K562 (cell line): ENCODE results near the gene ZDHHC14. TPM values are rescaled to one million over a fixed set of nuclear protein-coding genes. Genes with fewer than 3 reads are reported as not detected.
A peak's percentile ranks its signal among the peaks of the same experiment; 100 is the strongest.

ENCODE experiments used
- ATAC-seq: fragments of 200-7000 bp; cut with Tn5 transposase; 3 replicates; pipeline ENCODE4 v1.9.1; 2020; ENCODE audit warnings: moderate library complexity
- BruUV-seq: library from RNA; stranded (reverse); fragments of 400-500 nt; replicated peaks from 2 replicates; lab custom pipeline; 2021; lab: Mats Ljungman, UMichigan
- CTCF ChIA-PET: fragments of 300-600 bp; formaldehyde crosslinking; extraction: SDS; loops from one replicate; lab custom pipeline; 2021; ENCODE audit warnings: low intra/inter-chr PET ratio; lab: Yijun Ruan, JAX
- POLR2A ChIA-PET: fragments of 300-600, 350-650 bp; sonication (Branson Sonifier 250); formaldehyde crosslinking; extraction: SDS; loops from one replicate; lab custom pipeline; 2021; ENCODE audit warnings: antibody characterized with exemption, inconsistent platforms; lab: Yijun Ruan, JAX
- DNase-seq, 4 experiments: peaks; one replicate each; pipeline versions ENCODE4 v3.0.0 to v3.0.0-alpha.2; 2011 to 2018; ENCODE audit warnings: low spot score in 3 of 4, mixed read lengths in 3 of 4; ENCODE audit errors: extremely low read depth in 1 of 4
- FAIRE-seq: peaks from 2 replicates; lab custom pipeline; 2011; peaks lifted over from hg19 to GRCh38; lab: Jason Lieb, UNC
- H2AFZ ChIP-seq: 2 replicates; pipeline ENCODE4 v1.6.0; 2011; ENCODE audit warnings: low read depth, low read length, control low read depth, inconsistent platforms
- H3K27ac ChIP-seq: fragments of 200-600 bp; 3 replicates; pipeline ENCODE4 v1.8.0; 2011; ENCODE audit warnings: low read depth, mild to moderate bottlenecking, control low read depth, inconsistent platforms, low read length, moderate library complexity, mixed read lengths; ENCODE audit errors: extremely low read depth
- H3K27me3 ChIP-seq, 2 experiments: fragments of 300-600 bp in 1 of 2; 2 replicates in 1 of 2; 3 replicates in 1 of 2; pipeline versions ENCODE4 v1.6.0 to v1.8.0; 2011; ENCODE audit warnings: inconsistent platforms in 2 of 2, low read length in 2 of 2, mild to moderate bottlenecking in 1 of 2, mixed read lengths in 1 of 2, moderate library complexity in 1 of 2; ENCODE audit not compliant: control insufficient read depth in 2 of 2, insufficient read depth in 2 of 2
- H3K36me3 ChIP-seq: fragments of 300-600 bp; 3 replicates; pipeline ENCODE4 v1.8.0; 2011; ENCODE audit warnings: mild to moderate bottlenecking, low read length, inconsistent platforms; ENCODE audit not compliant: control insufficient read depth, insufficient read depth
- H3K4me1 ChIP-seq, 2 experiments: fragments of 200-600 bp in 1 of 2; replicated peaks in 1 of 2; 2 replicates in 1 of 2; 3 replicates in 1 of 2; pipeline versions ENCODE4 v1.5.1 to v1.8.0; 2011; ENCODE audit warnings: inconsistent platforms in 2 of 2, low read length in 2 of 2, mild to moderate bottlenecking in 1 of 2, mixed read lengths in 1 of 2, moderate library complexity in 1 of 2; ENCODE audit not compliant: control insufficient read depth in 2 of 2, insufficient read depth in 2 of 2
- H3K4me2 ChIP-seq: 2 replicates; pipeline ENCODE4 v1.6.1; 2011; ENCODE audit warnings: low read length, control low read depth, inconsistent platforms, mixed read lengths; ENCODE audit not compliant: insufficient read depth
- H3K4me3 ChIP-seq: fragments of 200-600 bp; sonication (generic), shearing (Covaris generic); 2 replicates; pipeline ENCODE4 v1.5.1; 2016; ENCODE audit warnings: control low read depth, inconsistent platforms
- H3K79me2 ChIP-seq: fragments of 200-600 bp; 3 replicates; pipeline ENCODE4 v1.8.0; 2011; ENCODE audit warnings: low read length, inconsistent platforms; ENCODE audit not compliant: control insufficient read depth, insufficient read depth
- H3K9ac ChIP-seq, 2 experiments: 2 replicates each; pipeline versions ENCODE4 v1.6.0 to v1.6.1; 2011; ENCODE audit warnings: low read depth in 2 of 2, low read length in 2 of 2, control low read depth in 1 of 2, inconsistent platforms in 1 of 2, mild to moderate bottlenecking in 1 of 2, mixed read lengths in 1 of 2; ENCODE audit not compliant: insufficient read depth in 1 of 2
- H3K9me1 ChIP-seq: one replicate; pipeline ENCODE4 v1.6.0; 2011; ENCODE audit warnings: inconsistent platforms, mild to moderate bottlenecking, low read length, moderate library complexity; ENCODE audit not compliant: control insufficient read depth, insufficient read depth
- H3K9me3 ChIP-seq: replicated peaks from 2 replicates; pipeline ENCODE4 v1.5.1; 2011; ENCODE audit warnings: low read depth, low read length, inconsistent platforms; ENCODE audit not compliant: control insufficient read depth, insufficient read depth
- H4K20me1 ChIP-seq: replicated peaks from 2 replicates; pipeline ENCODE4 v1.6.1; 2011; ENCODE audit warnings: low read length, inconsistent platforms, mixed read lengths; ENCODE audit not compliant: control insufficient read depth, insufficient read depth
- ATF7 ChIP-seq: fragments of 450-650 bp; IDR thresholded peaks from 2 replicates; pipeline ENCODE4 v1.7.1; 2014; ENCODE audit warnings: mild to moderate bottlenecking, moderate library complexity
- FOS ChIP-seq: IDR thresholded peaks from 3 replicates; pipeline ENCODE4 v1.6.1; 2011; ENCODE audit not compliant: insufficient read length; ENCODE audit errors: extremely low read depth
- FOSL1 ChIP-seq: fragments of 200-800 bp; sonication (Bioruptor generic); conservative IDR thresholded peaks from 2 replicates; pipeline ENCODE4 v1.6.1; 2016; ENCODE audit warnings: missing genetic modification characterization, missing compliant biosample characterization
- FOXK1 ChIP-seq: sonication (generic); formaldehyde crosslinking; IDR thresholded peaks from 2 replicates; pipeline ENCODE4 v1.8.0; 2022; ENCODE audit warnings: missing genetic modification reagents, mild to moderate bottlenecking, borderline replicate concordance
- HLTF ChIP-seq: fragments of 450-650 bp; IDR thresholded peaks from 2 replicates; pipeline ENCODE4 v1.6.1; 2016
- IRF2 ChIP-seq: sonication (generic); formaldehyde crosslinking; IDR thresholded peaks from 2 replicates; pipeline ENCODE4 v1.8.1; 2022; ENCODE audit warnings: mild to moderate bottlenecking, missing genetic modification reagents
- NR1H2 ChIP-seq: sonication (generic); formaldehyde crosslinking; IDR thresholded peaks from 2 replicates; pipeline ENCODE4 v1.4.0; 2020; ENCODE audit warnings: mild to moderate bottlenecking, missing genetic modification reagents
- PHTF2 ChIP-seq: fragments of 250-450 bp; sonication (Bioruptor Pico); IDR thresholded peaks from 2 replicates; pipeline ENCODE4 v1.5.0; 2021; ENCODE audit warnings: mild to moderate bottlenecking
- SMARCB1 ChIP-seq: IDR thresholded peaks from 2 replicates; pipeline ENCODE4 v1.6.1; 2011; ENCODE audit warnings: improper control_type of control experiment, low read depth; ENCODE audit not compliant: insufficient read length
- ZBED1 ChIP-seq: IDR thresholded peaks from 2 replicates; pipeline ENCODE4 v1.6.1; 2014
- ZC3H4 ChIP-seq: sonication (generic); formaldehyde crosslinking; IDR thresholded peaks from 2 replicates; pipeline ENCODE4 v1.9.0; 2021; ENCODE audit warnings: missing genetic modification reagents, borderline replicate concordance
- ZFP36 ChIP-seq: fragments of 150-350 bp; IDR thresholded peaks from 2 replicates; pipeline ENCODE4 v1.6.1; 2018; ENCODE audit warnings: low read length, low read depth; ENCODE audit not compliant: partially characterized antibody
- ZNF12 ChIP-seq: sonication (generic); formaldehyde crosslinking; IDR thresholded peaks from 2 replicates; pipeline ENCODE4 v1.4.0; 2020; ENCODE audit warnings: mild to moderate bottlenecking, missing genetic modification reagents
- ZNF354B ChIP-seq: fragments of 250-450 bp; sonication (Bioruptor Pico); IDR thresholded peaks from 2 replicates; pipeline ENCODE4 v1.4.0; 2020
- ZNF77 ChIP-seq: fragments of 250-450 bp; sonication (Bioruptor Pico); IDR thresholded peaks from 2 replicates; pipeline ENCODE4 v1.5.0; 2020
- ZNF830 ChIP-seq: fragments of 250-450 bp; sonication (Bioruptor Pico); IDR thresholded peaks from 2 replicates; pipeline ENCODE4 v1.5.0; 2021; ENCODE audit warnings: mild to moderate bottlenecking
- WGBS: fragments of 100-300 bp; shearing (Covaris generic); methylation state at CpG from one replicate; pipeline ENCODE4 v1.1.6; 2016; ENCODE audit warnings: low coverage, mixed read lengths; ENCODE audit not compliant: insufficient coverage; ENCODE audit errors: missing lambda C conversion rate; 5-methylcytosine and 5-hydroxymethylcytosine counted together
- in situ Hi-C: fragments of 300-500 bp; cut with MboI; formaldehyde crosslinking; loops from 4 replicates; pipeline ENCODE4 v1.15.0; 2018; ENCODE audit warnings: inconsistent platforms, mixed read lengths
- intact Hi-C: fragments of 100-400 bp; cut with micrococcal nuclease; formaldehyde crosslinking; loops from 2 replicates; pipeline ENCODE4 v1.14.2; 2022
- polyA plus RNA-seq, 8 experiments: library from polyadenylated mRNA; depleted of rRNA in 4 of 8; stranded (reverse) in 5 of 8; unstranded in 3 of 8; fragments of >200 nt; fragmentation: Nextera tagmentation in 2 of 8; fragmentation: Illumina TruSeq in 1 of 8; extraction: Ambion mirVana in 2 of 8; extraction: Trizol in 1 of 8; gene quantifications; 2 replicates each; pipeline versions ENCODE4 v1.2.1 to v1.2.3, GENCODE V29; 2011 to 2014; ENCODE audit warnings: inconsistent platforms in 1 of 8, missing spikeins in 1 of 8
- total RNA-seq, 7 experiments: library from RNA; depleted of rRNA in 6 of 7; stranded (reverse); fragments of >200 nt in 6 of 7; fragmentation: Illumina TruSeq in 2 of 7; extraction: Trizol in 2 of 7; gene quantifications; 2 replicates each; pipeline versions ENCODE4 v1.2.1 to v1.2.3, GENCODE V29; 2011 to 2021; ENCODE audit warnings: low replicate concordance in 1 of 7
- TF ChIP-seq, protein P1 (sequence below): fragments of 250-450 bp; sonication (Bioruptor Pico); IDR thresholded peaks from 2 replicates; pipeline ENCODE4 v1.5.1; 2021; ENCODE audit warnings: mild to moderate bottlenecking
- TF ChIP-seq, protein P2 (sequence below): sonication (generic); formaldehyde crosslinking; IDR thresholded peaks from 2 replicates; pipeline ENCODE4 v1.8.0; 2022; ENCODE audit warnings: missing genetic modification reagents, mild to moderate bottlenecking, moderate library complexity, borderline replicate concordance
- TF ChIP-seq, protein P3 (sequence below): fragments of 250-450 bp; sonication (Bioruptor Pico); IDR thresholded peaks from 2 replicates; pipeline ENCODE4 v1.8.0; 2021; ENCODE audit warnings: borderline replicate concordance, mild to moderate bottlenecking, moderate library complexity; ENCODE audit not compliant: poor library complexity, severe bottlenecking

The ZDHHC14 gene
- total and polyA plus RNA-seq, 9 of the 15 experiments (the other 6 are each of a cell fraction or from before 2014, with no cell fraction given): 0.92 to 23.1 (median 13.8) TPM

DNA sequence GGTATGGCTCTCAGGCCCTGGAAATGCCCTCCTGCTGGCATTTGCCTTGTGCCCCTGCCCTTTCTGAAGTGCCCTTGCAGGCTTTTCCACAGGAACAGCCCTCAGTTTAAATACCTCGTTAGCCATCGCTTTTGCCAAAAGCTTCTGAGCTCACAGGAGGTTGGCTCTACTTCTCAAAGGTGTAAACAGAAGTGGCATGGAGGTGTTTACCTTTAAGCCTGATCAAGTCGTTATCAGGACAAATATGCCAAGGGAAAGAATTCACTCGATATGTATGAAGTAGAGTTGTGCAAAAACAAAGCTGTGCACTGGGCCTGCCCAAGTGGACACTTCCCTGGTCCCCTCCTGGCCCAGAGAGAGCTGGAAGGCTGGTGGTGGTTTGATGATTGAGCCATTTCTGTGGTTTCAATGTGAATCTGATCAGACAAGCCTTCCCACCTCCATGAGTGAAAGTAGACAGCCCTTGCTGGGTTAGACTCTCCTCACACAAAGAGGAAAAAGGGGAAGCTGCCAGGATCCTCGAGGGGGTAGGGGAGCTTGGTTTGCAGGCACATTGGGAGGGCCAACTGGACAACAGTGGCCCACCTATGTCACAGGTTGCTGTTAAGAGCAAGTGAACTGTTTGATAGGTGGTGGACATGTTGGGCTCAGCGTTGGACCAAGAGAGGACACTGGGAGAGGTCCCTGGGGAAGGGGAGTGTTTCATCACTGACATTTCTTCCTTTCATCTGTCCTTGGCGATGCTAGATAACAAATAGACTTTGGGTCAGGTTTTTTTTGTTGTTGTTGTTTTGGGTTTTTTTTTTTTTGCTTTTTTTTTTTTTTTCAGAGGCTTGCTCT, 98.7 kb downstream of the ZDHHC14 start (continued):
- no peak for TF ChIP-seq ZFP36
- TF ChIP-seq ZNF354B (CRISPR knock-in tag): no peak
- TF ChIP-seq, all 486 proteins: peak for 18

DNA sequence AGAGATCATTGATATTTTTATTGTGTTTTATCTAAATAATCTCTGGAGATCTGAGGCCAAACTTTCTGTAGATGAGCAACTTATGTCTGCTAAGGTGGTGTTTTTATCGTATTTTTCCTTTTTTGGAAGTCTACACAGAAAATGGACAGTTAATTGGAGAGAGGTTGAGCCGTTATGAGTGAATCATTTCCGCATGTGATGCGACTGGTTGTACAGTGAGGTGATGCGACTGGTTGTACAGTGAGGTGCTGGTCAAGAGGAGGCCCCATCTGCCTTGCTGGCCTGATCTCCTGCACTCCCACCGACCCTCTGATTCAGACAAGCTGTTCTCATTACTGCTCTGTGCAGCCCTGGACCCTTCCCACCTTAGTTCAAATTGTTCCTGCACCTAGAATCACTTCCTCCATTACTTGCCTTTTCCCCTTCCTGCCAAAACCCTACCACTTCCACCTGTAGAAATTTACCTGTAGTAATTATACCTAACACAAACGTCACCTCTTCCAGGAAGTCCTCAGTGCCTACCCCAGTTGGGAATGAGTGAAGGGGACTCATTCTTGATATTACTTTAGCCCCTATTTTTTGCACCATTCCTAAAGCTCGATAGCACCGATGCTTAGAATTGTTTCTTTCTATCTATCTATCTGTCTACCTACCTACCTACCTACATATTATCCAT, 100.3 kb downstream of the ZDHHC14 start:
- H2AFZ ChIP-seq: no peak overlapping the region
- H3K27ac ChIP-seq: no peak overlapping the region
- H4K20me1 ChIP-seq: no peaks in the 10 kb centered on the region
- H3K4me2 ChIP-seq: no peak overlapping the region
- DNase-seq (no peak), ATAC-seq (no peak; the same call in 2 of the 3 replicates), FAIRE-seq (no peak)
- intact Hi-C loops (no loop called here), in situ Hi-C loops (no loop called here)
- peaks cover 17% of the 10 kb centered on the region; the same call in 2 of the 3 replicates for H3K79me2 ChIP-seq
- no peaks in the 10 kb centered on the region for H3K36me3 ChIP-seq
- POLR2A ChIA-PET: interaction anchor here (0.7 to 2.5 kb wide), 6 partner anchors 12 to 123 kb away, joined by 3 to 14 read pairs (median 3); no protein-coding TSS in a partner anchor
- no TSS peak for BruUV-seq
- H3K4me3 ChIP-seq: no peak overlapping the region
- no peaks in the 10 kb centered on the region for H3K9me3 ChIP-seq
- H3K9ac ChIP-seq: no peak overlapping the region
- WGBS: 68% methylated on average over 9 of the region's 9 CpGs
- H3K4me1 ChIP-seq: peaks cover 10 to 17% of the 10 kb centered on the region in 2 experiments
- H3K9me1 ChIP-seq: no peaks in the 10 kb centered on the region
- CTCF ChIA-PET: no interaction called here
- H3K27me3 ChIP-seq: no peaks in the 10 kb centered on the region; a peak in 1 of 5 replicates
- TF ChIP-seq IRF2 (CRISPR knock-in tag) (no peak), ZC3H4 (no peak), ZNF830 (no peak), FOS (no peak), HLTF (no peak), SMARCB1 (no peak), FOSL1 (tag) (peak; percentile 71), ZNF77 (CRISPR knock-in tag) (no peak), ZBED1 (no peak), ATF7 (no peak), PHTF2 (CRISPR knock-in tag) (no peak), ZNF12 (no peak), NR1H2 (CRISPR knock-in tag) (no peak), FOXK1 (CRISPR knock-in tag) (no peak)
- TF ChIP-seq, protein P1, sequence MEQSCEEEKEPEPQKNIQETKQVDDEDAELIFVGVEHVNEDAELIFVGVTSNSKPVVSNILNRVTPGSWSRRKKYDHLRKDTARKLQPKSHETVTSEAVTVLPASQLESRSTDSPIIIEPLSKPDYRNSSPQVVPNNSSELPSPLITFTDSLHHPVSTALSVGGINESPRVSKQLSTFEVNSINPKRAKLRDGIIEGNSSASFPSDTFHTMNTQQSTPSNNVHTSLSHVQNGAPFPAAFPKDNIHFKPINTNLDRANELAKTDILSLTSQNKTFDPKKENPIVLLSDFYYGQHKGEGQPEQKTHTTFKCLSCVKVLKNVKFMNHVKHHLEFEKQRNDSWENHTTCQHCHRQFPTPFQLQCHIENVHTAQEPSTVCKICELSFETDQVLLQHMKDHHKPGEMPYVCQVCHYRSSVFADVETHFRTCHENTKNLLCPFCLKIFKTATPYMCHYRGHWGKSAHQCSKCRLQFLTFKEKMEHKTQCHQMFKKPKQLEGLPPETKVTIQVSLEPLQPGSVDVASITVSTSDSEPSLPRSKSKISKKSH (CRISPR knock-in tag): no peak
- TF ChIP-seq, protein P2, sequence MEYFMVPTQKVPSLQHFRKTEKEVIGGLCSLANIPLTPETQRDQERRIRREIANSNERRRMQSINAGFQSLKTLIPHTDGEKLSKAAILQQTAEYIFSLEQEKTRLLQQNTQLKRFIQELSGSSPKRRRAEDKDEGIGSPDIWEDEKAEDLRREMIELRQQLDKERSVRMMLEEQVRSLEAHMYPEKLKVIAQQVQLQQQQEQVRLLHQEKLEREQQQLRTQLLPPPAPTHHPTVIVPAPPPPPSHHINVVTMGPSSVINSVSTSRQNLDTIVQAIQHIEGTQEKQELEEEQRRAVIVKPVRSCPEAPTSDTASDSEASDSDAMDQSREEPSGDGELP (CRISPR knock-in tag): no peak
- TF ChIP-seq, protein P3, sequence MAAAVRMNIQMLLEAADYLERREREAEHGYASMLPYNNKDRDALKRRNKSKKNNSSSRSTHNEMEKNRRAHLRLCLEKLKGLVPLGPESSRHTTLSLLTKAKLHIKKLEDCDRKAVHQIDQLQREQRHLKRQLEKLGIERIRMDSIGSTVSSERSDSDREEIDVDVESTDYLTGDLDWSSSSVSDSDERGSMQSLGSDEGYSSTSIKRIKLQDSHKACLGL: no peak
